ENCODE data around the gene KLHL3. TPM values are rescaled to one million over a fixed set of nuclear protein-coding genes. Genes with fewer than 3 reads are reported as not detected.

KLHL3 gene
- total and polyA plus RNA-seq, 4 donors: 1.0 to 14.2 (median 4.4) TPM

DNA sequence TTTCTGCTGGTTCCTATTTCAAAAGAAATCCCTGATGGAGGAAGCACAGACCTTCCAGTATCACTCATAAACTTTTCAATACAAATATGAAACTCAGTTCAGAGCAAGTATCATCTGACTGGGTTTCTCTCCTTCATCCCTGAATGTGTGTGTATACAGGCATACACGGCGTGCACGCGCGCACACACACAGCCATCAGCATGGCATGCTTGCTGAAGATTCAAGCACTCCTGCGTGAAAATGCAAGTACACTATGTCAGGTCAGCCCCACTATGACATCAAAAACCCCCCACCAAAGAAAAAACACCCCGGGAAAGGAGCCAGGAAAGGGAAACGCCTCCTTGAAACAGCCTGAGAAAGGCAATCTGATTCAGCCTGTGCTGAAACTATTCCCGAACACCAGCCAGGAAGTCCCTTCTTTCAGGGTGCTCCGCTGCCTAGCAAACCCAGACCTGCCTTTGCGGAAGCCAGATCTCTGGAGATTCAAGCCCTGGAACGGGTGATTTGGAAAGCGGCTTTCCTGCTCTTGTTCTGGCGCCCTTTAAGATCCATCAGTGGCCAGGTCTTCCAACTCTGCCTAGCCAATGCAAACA is 831 bp downstream of the KLHL3 start:
- peak; percentile 60 to 74 (median 71) for DNase-seq
- TF ChIP-seq, protein P1, sequence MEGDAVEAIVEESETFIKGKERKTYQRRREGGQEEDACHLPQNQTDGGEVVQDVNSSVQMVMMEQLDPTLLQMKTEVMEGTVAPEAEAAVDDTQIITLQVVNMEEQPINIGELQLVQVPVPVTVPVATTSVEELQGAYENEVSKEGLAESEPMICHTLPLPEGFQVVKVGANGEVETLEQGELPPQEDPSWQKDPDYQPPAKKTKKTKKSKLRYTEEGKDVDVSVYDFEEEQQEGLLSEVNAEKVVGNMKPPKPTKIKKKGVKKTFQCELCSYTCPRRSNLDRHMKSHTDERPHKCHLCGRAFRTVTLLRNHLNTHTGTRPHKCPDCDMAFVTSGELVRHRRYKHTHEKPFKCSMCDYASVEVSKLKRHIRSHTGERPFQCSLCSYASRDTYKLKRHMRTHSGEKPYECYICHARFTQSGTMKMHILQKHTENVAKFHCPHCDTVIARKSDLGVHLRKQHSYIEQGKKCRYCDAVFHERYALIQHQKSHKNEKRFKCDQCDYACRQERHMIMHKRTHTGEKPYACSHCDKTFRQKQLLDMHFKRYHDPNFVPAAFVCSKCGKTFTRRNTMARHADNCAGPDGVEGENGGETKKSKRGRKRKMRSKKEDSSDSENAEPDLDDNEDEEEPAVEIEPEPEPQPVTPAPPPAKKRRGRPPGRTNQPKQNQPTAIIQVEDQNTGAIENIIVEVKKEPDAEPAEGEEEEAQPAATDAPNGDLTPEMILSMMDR (IDR thresholded peaks at IDR 0.05; ENCODE audit: control extremely low read depth, extremely low read depth): no peak
- peak overlapping the region; percentile 59 to 76 for H3K9ac ChIP-seq (ENCODE audit: insufficient read depth in 1 of 2, low read length in 2 of 2)
- WGBS, 2 donors: 1 to 5% methylated on average over 14 of the region's 14 CpGs
- H3K27ac ChIP-seq (ENCODE audit: low read depth in 1 of 2, low read length in 1 of 2): peak overlapping the region; percentile 71 to 87
- peak overlapping the region; percentile 18 for H3K4me3 ChIP-seq
- H3K36me3 ChIP-seq (ENCODE audit: control insufficient read depth in 4 of 4, insufficient read depth in 4 of 4, low read length in 4 of 4): no peaks in the 10 kb centered on the region
- no peaks in the 10 kb centered on the region for H3K9me3 ChIP-seq (ENCODE audit: control insufficient read depth in 4 of 4, insufficient read depth in 3 of 4, low read length in 3 of 4)
- peaks cover 8 to 53% (median 17%) of the 10 kb centered on the region in 5 donors for H3K4me1 ChIP-seq (ENCODE audit: control insufficient read depth in 5 of 5, insufficient read depth in 5 of 5, low read length in 5 of 5)
- ATAC-seq (ENCODE audit: insufficient read depth, low FRiP score): no peak
- H3K27me3 ChIP-seq (ENCODE audit: control insufficient read depth in 3 of 3, insufficient read depth in 3 of 3, low read length in 2 of 3): no peaks in the 10 kb centered on the region

DNA sequence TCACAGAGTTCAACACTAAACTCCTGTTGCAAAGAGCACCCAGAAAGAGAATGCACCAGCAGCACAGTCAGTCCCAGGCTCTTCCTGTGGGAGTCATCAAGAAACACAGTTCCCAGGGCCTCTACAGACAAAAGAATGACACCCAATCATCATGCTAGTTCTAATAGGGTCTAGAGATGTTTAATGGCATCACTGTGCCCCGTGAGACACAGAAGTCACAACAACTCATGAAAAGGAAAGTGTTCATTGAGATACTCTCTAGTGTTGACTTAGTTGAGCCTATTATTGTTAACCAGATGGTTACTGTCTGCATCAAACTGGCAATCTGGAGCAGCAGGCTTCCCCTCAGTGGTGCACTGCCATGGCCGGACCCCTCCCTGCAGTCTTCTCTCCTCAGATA is 1.6 kb downstream of the KLHL3 start:
- peak; percentile 23 to 61 (median 59) for DNase-seq
- H3K4me1 ChIP-seq (ENCODE audit: control insufficient read depth in 5 of 5, insufficient read depth in 5 of 5, low read length in 5 of 5): peaks cover 8 to 53% (median 17%) of the 10 kb centered on the region in 5 donors
- H3K36me3 ChIP-seq (ENCODE audit: control insufficient read depth in 4 of 4, insufficient read depth in 4 of 4, low read length in 4 of 4): peaks cover 0 to 3% (median 0%) of the 10 kb centered on the region in 4 donors
- no peaks in the 10 kb centered on the region for H3K27me3 ChIP-seq (ENCODE audit: control insufficient read depth in 3 of 3, insufficient read depth in 3 of 3, low read length in 2 of 3)
- ATAC-seq (ENCODE audit: insufficient read depth, low FRiP score): no peak
- peak overlapping the region; percentile 42 to 71 for H3K27ac ChIP-seq (ENCODE audit: low read depth in 1 of 2, low read length in 1 of 2)
- WGBS, 2 donors: 34 to 42% methylated on average over 2 of the region's 2 CpGs
- H3K9ac ChIP-seq (ENCODE audit: insufficient read depth in 1 of 2, low read length in 2 of 2): peak overlapping the region in 1 of 2 donors; percentile 76
- no peak overlapping the region for H3K4me3 ChIP-seq
- TF ChIP-seq, protein P1 (IDR thresholded peaks at IDR 0.05; ENCODE audit: control extremely low read depth, extremely low read depth): no peak
- no peaks in the 10 kb centered on the region for H3K9me3 ChIP-seq (ENCODE audit: control insufficient read depth in 4 of 4, insufficient read depth in 3 of 4, low read length in 3 of 4)

DNA sequence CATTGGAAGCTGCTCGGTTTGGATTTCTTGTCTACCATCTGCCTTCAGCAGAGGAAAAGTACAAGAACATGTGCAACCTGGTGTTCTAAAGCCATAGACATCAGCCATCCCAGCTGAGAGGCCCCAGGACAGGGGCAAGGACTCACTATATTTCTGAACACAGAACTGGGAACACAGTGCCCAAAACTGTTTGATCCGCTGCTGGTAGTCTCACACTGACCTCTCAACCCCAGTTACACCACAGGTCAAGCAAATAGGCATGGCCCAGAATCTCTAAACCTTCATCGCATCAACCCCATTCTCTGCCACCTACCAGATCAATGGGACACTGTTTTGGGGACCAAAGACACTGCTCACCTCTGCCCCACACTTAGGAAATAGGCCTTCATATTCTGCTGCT is 2.0 kb downstream of the KLHL3 start:
- no peaks in the 10 kb centered on the region for H3K9me3 ChIP-seq (ENCODE audit: control insufficient read depth in 4 of 4, insufficient read depth in 3 of 4, low read length in 3 of 4)
- peak overlapping the region in 1 of 2 donors; percentile 76 for H3K9ac ChIP-seq (ENCODE audit: insufficient read depth in 1 of 2, low read length in 2 of 2)
- peaks cover 0 to 4% (median 0%) of the 10 kb centered on the region in 4 donors for H3K36me3 ChIP-seq (ENCODE audit: control insufficient read depth in 4 of 4, insufficient read depth in 4 of 4, low read length in 4 of 4)
- ATAC-seq (ENCODE audit: insufficient read depth, low FRiP score) (no peak), DNase-seq (no peak)
- peaks cover 11 to 53% (median 17%) of the 10 kb centered on the region in 5 donors for H3K4me1 ChIP-seq (ENCODE audit: control insufficient read depth in 5 of 5, insufficient read depth in 5 of 5, low read length in 5 of 5)
- TF ChIP-seq, protein P1 (IDR thresholded peaks at IDR 0.05; ENCODE audit: control extremely low read depth, extremely low read depth): no peak
- peak overlapping the region in 1 of 2 donors; percentile 42 for H3K27ac ChIP-seq (ENCODE audit: low read depth in 1 of 2, low read length in 1 of 2)
- no peaks in the 10 kb centered on the region for H3K27me3 ChIP-seq (ENCODE audit: control insufficient read depth in 3 of 3, insufficient read depth in 3 of 3, low read length in 2 of 3)
- H3K4me3 ChIP-seq: no peak overlapping the region
- 90 to 95% methylated on average over 3 of the region's 3 CpGs for WGBS, 2 donors

All from lung (tissue), 12 donors.